ENCODE measurements around the gene PRR12.
A peak's percentile ranks its signal among the peaks of the same experiment; 100 is the strongest.

DNA sequence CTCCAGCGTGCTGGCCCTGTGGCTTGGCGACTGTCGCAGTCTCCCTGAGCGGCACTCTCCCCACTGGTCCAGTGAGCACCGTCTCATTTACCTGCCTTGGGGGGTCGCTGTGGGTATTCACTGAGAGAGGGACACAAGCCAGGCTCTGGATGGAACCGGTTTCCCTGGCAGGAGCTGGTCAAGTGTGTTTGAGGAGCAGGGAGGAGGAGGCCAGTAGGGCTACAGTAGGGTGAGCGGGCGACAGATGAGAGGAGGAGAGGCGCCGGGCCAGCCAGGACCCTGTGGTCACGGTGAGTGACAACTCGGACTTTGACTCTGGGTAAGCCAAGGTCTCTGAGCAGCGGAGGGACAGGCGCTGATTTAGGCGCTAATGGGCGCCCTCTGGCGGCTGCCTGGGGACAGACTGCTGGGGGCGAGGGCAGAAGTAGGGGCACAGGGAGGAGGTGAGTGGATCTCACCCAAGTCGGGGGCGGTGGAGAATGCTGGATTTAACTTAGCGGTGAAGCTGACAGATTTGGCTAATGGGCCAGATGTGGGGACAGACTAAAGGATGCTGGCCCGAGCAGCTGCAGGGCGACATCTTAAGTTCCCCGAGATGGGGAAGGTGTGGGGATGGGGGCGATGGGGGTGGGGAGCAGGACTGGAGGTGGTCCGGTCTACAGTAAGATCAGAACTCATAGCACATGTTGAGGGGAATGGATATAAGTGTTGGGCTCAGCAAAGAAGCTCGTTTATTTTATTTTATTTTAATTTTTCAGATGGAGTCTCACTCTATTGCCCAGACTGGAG, 81.3 kb downstream of the PRR12 start:
- TF ChIP-seq SP1 (IDR thresholded peaks at IDR 0.05) (no peak), PKNOX1 (IDR thresholded peaks at IDR 0.05) (peak; percentile 91), SUZ12 (IDR thresholded peaks at IDR 0.05) (no peak), LEF1 (IDR thresholded peaks at IDR 0.05; ENCODE audit: borderline replicate concordance) (no peak)
